ENCODE measurements around the gene EIF4E2. TPM values are rescaled to one million over a fixed set of nuclear protein-coding genes. Genes with fewer than 3 reads are reported as not detected.

The EIF4E2 gene
- total RNA-seq, 2 experiments from 2014 or later: 45.9 to 46.0 TPM

DNA sequence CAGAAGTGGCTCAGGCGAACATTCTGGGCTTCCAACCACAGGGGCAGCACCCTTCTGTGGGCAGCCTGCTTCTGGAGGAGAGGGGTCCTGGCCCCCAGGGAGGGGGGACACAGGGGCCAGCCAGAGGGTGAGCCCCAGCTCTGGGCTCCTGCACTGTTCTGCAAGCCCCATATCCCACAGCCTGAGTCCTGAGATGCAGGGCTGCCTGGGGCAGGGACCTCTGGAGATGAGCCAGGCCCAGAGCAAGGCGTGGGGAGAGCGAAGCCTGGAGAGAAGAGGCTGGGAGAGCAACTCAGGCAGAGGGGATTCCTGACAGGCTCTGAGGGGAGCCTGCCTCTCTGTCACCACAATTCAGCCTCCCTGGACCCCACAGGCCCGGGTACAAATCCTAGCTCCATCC, 43.8 kb upstream of the EIF4E2 start:
- no peaks in the 10 kb centered on the region for H3K9me3 Mint-ChIP-seq
- Histone ChIP-seq H3K9me3 (ENCODE audit: control insufficient read depth in 1 of 2, insufficient read depth in 1 of 2, low read length in 2 of 2) (peaks cover 0 to 4% of the 10 kb centered on the region in 2 experiments), H3K4me3 (ENCODE audit: low read length) (no peak overlapping the region), H3K27ac (ENCODE audit: low read depth in 1 of 2, low read length in 2 of 2) (no peak overlapping the region), H3K36me3 (ENCODE audit: insufficient read depth, low read length) (no peaks in the 10 kb centered on the region), H3K27me3 (ENCODE audit: control insufficient read depth in 1 of 2, insufficient read depth in 2 of 2, low read length in 2 of 2) (peaks cover 19 to 38% of the 10 kb centered on the region in 2 experiments), H3K4me1 (ENCODE audit: insufficient read depth, low read length) (peaks cover 12% of the 10 kb centered on the region)
- no peaks in the 10 kb centered on the region for H3K36me3 Mint-ChIP-seq (ENCODE audit: low read depth)
- ChIA-PET POLR2A (no interaction called here), CTCF (no interaction called here)
- no peak overlapping the region for H3K27ac Mint-ChIP-seq
- TF ChIP-seq, protein P1, sequence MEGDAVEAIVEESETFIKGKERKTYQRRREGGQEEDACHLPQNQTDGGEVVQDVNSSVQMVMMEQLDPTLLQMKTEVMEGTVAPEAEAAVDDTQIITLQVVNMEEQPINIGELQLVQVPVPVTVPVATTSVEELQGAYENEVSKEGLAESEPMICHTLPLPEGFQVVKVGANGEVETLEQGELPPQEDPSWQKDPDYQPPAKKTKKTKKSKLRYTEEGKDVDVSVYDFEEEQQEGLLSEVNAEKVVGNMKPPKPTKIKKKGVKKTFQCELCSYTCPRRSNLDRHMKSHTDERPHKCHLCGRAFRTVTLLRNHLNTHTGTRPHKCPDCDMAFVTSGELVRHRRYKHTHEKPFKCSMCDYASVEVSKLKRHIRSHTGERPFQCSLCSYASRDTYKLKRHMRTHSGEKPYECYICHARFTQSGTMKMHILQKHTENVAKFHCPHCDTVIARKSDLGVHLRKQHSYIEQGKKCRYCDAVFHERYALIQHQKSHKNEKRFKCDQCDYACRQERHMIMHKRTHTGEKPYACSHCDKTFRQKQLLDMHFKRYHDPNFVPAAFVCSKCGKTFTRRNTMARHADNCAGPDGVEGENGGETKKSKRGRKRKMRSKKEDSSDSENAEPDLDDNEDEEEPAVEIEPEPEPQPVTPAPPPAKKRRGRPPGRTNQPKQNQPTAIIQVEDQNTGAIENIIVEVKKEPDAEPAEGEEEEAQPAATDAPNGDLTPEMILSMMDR (IDR thresholded peaks at IDR 0.05): no peak
- H3K4me1 Mint-ChIP-seq (ENCODE audit: low read depth): peaks cover 13% of the 10 kb centered on the region
- peaks cover 58% of the 10 kb centered on the region for H3K27me3 Mint-ChIP-seq
- DNase-seq (no peak), ATAC-seq (ENCODE audit: poor library complexity) (no peak)
- no peak overlapping the region for H3K4me3 Mint-ChIP-seq
- intact Hi-C loops (cut with DNase I, micrococcal nuclease): no loop called here

DNA sequence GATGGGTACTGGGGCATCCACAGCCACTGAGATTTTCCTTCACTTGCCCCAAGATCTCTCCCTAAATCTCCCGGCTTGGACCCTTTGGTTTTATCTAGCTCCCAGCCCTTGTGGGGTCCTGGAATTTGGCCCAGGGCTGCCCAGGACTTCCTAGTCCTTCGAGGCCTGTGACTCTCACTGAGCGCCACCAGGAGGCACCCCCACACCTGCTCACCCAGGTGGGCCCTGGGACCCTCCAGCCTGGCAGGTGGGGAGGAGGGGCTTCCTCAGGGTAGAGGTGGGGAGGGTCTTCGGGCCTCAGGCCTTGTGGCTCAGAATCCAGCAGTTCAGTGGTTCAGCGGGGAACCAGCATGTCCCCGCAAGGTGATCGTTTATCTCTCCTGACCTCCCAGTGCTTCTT, 42.2 kb upstream of the EIF4E2 start:
- intact Hi-C loops (cut with DNase I, micrococcal nuclease): no loop called here
- Histone ChIP-seq H3K4me1 (ENCODE audit: insufficient read depth, low read length) (peaks cover 7% of the 10 kb centered on the region), H3K9me3 (ENCODE audit: control insufficient read depth in 1 of 2, insufficient read depth in 1 of 2, low read length in 2 of 2) (peaks cover 0 to 4% of the 10 kb centered on the region in 2 experiments), H3K27ac (ENCODE audit: low read depth in 1 of 2, low read length in 2 of 2) (no peak overlapping the region), H3K27me3 (ENCODE audit: control insufficient read depth in 1 of 2, insufficient read depth in 2 of 2, low read length in 2 of 2) (peaks cover 12 to 30% of the 10 kb centered on the region in 2 experiments), H3K36me3 (ENCODE audit: insufficient read depth, low read length) (no peaks in the 10 kb centered on the region), H3K4me3 (ENCODE audit: low read length) (no peak overlapping the region)
- peaks cover 50% of the 10 kb centered on the region for H3K27me3 Mint-ChIP-seq
- H3K9me3 Mint-ChIP-seq: no peaks in the 10 kb centered on the region
- ATAC-seq (ENCODE audit: poor library complexity) (no peak), DNase-seq (no peak)
- H3K4me1 Mint-ChIP-seq (ENCODE audit: low read depth): peaks cover 4% of the 10 kb centered on the region
- no peaks in the 10 kb centered on the region for H3K36me3 Mint-ChIP-seq (ENCODE audit: low read depth)
- H3K4me3 Mint-ChIP-seq: no peak overlapping the region
- H3K27ac Mint-ChIP-seq: no peak overlapping the region
- TF ChIP-seq, protein P1 (IDR thresholded peaks at IDR 0.05): no peak
- POLR2A ChIA-PET: interaction anchor here (0.6 kb wide), 1 partner anchor 85 kb away, joined by 3 read pairs; no protein-coding TSS in a partner anchor
- CTCF ChIA-PET: no interaction called here

DNA sequence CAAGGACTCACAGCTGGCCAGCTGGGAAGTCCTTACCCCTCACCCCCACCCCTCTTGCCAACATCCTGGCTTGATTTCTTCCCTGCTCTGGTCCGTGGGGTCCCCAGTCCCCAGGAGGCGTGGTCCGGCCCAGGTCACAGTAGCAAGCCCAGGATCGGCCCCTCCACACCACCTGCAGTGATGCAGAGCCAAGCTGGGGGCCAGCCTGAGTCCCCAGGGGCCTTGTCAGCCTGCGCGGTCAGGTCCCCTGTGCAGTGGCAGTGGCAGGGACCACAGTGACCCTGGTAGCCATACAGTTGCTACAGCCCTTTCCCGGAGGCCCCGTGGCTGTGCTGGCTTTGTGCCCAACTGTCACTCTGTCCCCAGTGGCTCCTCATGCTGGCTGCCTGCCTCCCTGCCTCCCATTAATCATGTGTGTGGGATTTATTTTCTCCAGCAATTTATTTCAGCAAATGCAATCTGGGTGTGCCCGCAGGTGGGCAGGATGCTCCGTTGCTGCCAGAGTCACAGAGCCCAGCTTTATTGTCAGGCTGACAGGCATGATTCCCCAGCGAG, 39.1 kb upstream of the EIF4E2 start:
- CTCF ChIA-PET: no interaction called here

More for the DNA sequence above, 39.1 kb upstream of the EIF4E2 start:
- H3K36me3 ChIP-seq (ENCODE audit: insufficient read depth, low read length): no peaks in the 10 kb centered on the region
- Mint-ChIP-seq H3K36me3 (ENCODE audit: low read depth) (no peaks in the 10 kb centered on the region), H3K4me3 (no peak overlapping the region), H3K27me3 (peaks cover 25% of the 10 kb centered on the region), H3K9me3 (no peaks in the 10 kb centered on the region), H3K4me1 (ENCODE audit: low read depth) (no peaks in the 10 kb centered on the region), H3K27ac (no peak overlapping the region)
- intact Hi-C loops (cut with DNase I, micrococcal nuclease): no loop called here
- no peak overlapping the region for H3K27ac ChIP-seq (ENCODE audit: low read depth in 1 of 2, low read length in 2 of 2)
- H3K4me3 ChIP-seq (ENCODE audit: low read length): no peak overlapping the region
- no peaks in the 10 kb centered on the region for H3K9me3 ChIP-seq (ENCODE audit: control insufficient read depth in 1 of 2, insufficient read depth in 1 of 2, low read length in 2 of 2)
- POLR2A ChIA-PET: no interaction called here
- no peaks in the 10 kb centered on the region for H3K4me1 ChIP-seq (ENCODE audit: insufficient read depth, low read length)
- ATAC-seq (ENCODE audit: poor library complexity): no peak
- no peak for DNase-seq
- peaks cover 0 to 3% of the 10 kb centered on the region in 2 experiments for H3K27me3 ChIP-seq (ENCODE audit: control insufficient read depth in 1 of 2, insufficient read depth in 2 of 2, low read length in 2 of 2)
- TF ChIP-seq, protein P1 (IDR thresholded peaks at IDR 0.05): no peak
